Endothelial cell of umbilical vein (primary cell): Measurements from ENCODE around the gene PRKRIP1.

Experiments
- EZH2 ChIP-seq: IDR thresholded peaks from 2 replicates; pipeline ENCODE4 v1.6.1; 2012; ENCODE audit warnings: borderline replicate concordance, low read depth, mild to moderate bottlenecking, moderate library complexity, low read length, inconsistent platforms; ENCODE audit not compliant: severe bottlenecking
- MYC ChIP-seq: IDR thresholded peaks from one replicate; pipeline ENCODE4 v1.6.1; 2011; ENCODE audit warnings: mild to moderate bottlenecking, low read depth, low read length

DNA sequence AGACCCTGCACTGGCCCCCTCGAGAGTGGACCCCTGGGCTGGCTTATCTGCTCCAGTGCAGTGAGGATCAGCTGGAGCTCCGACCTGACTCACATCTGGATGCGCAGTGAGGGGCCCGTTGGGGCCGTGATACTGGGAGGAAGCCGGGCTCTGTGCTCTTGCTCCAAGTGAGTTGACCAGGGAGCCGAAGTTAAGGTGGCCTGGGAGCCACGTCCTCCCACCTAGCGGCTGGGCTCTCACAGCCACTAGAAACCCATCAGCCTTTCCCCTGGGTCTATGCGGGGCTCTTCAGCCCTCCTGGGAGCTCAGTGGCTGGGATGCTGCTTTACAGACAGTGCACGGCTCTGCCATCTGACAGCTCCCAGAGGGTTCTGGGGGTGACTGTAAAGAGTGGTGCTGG lies 59.4 kb downstream of the PRKRIP1 start:
- TF ChIP-seq MYC (no peak), EZH2 (no peak)
